GM10847 (cell line): ENCODE measurements around the gene AUTS2.

Experiments
- POLR2A ChIP-seq: IDR thresholded peaks from 2 replicates; pipeline ENCODE4 v1.6.1; 2011; ENCODE audit not compliant: insufficient read length; ENCODE audit errors: extremely low read depth

The AUTS2 gene

DNA sequence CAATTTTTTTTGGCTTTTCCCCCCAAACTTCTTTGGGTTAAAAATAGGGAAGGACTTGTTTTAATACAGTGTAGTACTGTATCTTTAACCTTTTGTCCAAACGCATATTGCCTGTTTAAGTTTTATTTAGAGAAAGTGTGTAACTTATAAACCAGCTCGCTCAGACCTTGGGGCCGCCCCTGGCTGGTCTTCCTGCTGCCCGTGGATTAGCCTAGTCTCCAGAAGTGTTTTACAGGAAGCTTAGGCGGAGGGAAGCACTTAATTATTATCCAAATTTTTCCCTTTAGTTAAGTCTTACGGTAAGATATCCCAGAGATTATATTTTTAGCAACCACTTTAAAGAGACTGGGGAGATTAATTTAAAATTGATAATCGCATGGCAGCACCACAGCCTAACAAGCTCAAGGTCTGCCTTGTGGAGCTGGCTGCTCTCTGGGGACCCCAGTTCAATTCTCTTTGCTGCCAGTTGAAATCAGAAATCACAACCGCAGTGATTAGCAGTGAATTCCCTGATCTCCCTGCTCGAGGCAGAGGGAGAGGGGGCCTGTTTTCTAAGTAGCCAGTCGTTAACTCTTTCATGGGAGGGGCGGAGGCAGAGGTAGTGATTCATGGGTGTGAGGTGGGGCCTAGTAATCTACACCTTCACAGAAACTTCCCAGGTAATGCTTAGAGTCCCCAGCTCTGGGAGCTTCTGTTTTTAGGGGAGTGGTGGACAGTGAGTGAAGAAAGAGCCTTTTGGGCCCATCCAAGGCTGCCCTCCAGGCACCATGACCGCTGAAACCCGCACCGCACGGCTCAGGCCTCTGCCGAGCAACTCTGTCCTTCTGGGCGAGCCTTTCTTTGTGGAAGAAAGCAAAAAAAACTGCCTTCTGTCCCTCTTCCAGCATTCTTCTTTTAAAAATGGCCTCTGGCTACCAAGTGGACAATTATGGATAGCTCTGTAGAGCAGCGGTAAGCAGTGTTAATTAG, 984.9 kb downstream of the AUTS2 start:
- TF ChIP-seq POLR2A: no peak

DNA sequence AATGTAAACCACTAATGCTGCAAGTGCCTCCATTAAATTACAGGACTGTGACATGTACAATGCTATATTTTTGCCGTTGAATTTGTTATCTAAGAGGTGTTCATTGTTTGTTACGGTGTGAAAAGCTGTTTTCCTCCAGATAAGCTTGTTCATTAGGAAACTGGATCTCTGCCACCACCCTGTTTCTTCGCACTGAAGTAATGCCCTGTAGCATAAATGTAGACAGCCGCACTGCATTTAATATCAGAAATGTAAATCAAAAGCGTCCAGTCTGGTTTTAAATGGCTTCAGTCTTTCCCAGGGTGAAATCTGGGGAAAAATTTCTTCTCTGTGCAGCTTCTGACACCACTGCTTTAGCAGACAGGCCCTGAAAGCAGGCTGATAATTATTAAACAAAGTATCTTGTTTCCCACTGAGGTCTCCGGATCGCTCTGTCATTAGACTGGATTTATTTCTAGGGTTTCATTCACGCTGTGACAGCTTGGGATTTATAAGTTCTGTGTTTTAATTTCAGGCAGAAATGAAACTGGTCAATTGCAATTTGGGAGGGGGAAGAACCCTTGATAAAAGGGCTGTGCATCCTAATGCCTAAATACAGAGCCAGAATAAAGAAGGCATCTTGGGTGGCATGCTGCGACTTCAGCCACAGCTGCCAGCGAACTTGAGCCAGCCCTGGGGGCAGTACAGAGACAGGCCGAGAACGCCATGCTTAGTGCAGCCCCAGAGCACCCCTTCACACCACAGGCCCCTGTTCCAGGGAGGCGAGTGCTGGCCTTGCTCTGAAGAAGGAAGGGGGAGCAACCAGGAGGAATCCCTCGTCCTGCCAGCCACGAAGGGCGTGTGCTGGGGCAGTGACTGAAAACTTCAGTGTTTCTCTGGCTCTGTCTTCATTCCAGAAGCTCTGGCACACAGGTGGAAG, 985.9 kb downstream of the AUTS2 start:
- no peak for TF ChIP-seq POLR2A

DNA sequence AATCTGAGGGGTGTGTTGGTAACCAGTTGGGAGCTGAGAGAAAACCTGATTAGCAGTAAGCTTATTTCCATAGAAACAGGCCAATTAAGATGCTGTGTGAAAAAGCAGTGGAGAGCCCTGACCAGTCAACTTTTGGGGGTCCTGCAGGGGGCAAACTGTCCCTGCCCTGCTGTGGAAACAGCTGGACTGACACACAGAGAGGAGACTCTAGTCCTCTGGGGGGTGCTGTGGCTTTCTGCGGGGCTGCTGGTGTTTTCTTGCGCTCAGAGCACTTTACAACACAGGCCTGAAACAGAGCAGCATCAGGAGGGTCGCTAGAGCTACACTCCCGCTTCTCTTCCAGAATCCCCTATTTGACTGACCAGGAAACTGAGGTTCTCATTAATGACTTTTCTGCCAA, 986.8 kb downstream of the AUTS2 start:
- TF ChIP-seq POLR2A: no peak

DNA sequence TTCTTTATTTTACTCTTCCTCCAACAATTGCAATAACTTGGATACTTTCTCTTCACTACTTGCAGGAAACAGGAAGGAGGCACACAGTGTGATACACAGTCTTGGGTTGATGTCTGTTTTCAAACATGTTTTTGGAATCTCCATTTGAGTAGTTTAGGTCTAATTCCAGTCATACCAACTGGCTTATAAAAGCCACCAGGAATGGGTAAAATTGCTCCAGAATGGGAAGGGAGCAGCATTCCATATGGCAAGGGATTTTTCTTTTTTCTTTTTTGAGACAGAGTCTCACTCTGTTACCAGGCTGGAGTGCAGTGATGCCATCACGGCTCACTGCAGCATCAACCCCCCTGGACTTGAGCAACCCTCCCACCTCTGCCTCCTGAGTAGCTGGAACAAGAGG, 988.5 kb downstream of the AUTS2 start:
- TF ChIP-seq POLR2A: no peak

DNA sequence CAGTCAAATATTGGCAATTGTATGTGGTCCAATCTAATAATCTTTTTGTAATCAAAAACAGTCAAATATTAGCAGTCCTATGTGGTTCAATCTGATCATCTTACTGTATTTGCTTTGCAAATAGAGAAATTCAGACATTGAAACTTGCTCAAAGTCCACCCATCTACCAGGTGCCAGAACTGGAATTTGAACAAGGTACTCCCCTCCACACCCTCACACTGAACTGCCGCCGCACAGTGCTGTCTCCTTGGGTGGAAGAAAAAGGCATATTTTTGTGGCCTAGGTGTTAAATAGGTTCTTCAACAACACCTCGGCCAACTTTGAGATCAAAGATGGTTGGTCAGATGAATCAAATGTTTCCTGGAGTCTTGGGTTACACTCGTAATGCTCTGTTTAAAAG, 989.5 kb downstream of the AUTS2 start:
- no peak for TF ChIP-seq POLR2A

DNA sequence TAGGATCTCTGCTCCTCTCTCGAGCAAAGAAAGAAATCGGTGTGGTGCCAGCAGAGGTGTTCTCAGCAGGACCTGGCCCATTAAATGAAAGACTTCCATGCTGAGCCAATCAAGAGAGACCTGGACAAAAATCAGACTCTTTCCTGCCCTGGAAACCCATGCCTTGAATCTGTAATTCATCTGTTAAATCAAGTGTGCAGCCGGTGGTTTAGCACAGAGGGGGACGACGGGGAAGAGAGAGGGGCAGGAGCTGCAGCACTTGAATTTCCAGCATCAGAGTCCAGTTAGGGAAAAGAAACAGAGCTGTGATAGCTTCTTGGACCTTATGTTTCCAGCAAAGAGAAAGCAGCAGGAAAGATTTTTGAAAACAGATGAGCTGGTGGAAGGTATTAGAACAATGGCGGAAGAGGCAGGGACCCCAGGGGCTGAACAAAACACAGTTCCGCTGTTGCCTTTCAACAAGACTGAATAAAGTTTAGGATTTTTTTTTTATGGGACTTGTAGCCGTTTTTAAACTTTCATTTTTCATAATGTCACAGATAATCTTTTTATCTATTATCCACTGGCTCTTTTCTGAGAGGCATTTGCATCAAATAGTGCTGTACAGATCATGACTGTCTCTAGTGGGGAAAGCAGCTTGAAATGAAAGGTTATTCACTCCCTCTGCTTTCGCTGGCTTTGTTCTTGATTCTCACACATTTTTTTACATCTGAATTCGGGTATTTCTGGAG, 990.1 kb downstream of the AUTS2 start:
- no peak for TF ChIP-seq POLR2A

DNA sequence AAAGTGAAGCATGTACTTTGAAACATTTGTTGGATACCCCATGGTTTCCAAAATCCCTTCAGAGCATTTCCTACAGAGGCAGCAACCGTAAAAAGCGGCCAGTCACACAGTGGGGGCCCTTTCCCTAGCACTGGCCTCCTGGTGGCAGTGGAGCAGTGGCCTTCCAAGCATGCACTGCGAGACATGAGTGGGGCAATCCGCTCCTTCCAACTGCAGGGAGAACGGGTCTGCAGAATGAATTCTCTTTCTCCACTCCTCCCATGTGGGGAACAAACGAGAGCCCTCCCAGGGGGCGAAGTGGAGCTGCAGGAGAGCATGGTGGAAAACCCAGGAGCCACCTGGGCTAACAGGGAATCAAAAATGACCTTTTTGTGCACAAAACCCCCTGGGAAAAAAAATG, 990.7 kb downstream of the AUTS2 start:
- no peak for TF ChIP-seq POLR2A

DNA sequence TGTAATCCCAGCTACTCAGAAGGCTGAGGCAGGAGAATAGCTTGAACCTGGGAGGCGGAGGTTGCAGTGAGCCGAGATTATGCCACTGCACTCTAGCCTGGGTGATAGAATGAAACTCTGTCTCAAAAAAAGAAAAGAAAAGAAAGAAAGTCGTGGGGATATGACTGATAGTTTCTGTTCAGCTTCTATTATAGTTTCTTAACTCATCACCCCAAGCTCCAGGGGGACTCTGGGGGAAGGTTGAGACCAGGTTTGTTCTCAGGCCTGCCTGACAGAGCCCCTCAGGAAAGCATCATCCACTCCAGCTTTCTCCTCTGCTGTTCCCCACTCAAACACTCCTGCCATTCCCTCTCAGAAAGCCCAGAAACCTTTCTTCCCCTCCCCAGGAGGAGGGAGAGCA, 991.3 kb downstream of the AUTS2 start:
- no peak for TF ChIP-seq POLR2A

DNA sequence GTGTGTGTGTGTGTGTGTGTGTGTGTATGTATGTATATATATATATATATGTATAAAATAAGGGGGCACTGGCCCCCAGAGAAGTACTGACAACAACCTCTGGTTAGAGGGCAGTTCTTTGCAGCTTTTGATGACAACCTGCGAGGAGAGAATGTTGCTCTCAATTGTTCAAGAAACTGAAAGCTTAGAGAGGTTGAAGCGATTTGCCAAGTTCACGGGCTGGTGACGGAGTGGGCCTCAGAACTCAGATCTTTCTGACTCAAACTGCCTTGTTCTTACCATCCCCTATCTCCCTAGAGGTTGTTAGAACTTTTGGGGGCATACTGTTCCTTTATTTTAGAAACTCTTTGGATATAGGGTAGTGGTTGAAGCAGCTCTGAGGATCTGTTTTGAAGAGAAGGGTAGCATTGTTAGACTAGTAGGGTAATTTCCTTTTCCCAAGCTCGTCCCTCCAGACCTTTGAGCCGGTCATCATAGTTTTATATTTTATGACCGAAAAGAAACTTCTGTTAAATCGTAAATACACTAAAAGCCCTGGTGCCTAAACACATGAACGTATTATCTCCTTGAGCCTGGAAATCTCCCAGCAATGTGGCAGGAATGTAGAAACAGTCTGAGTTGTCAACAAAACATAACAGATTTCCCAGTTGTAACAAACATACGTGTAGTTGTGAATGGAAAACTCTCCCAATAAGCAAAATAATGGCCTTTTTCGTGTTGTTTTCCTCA, 992.0 kb downstream of the AUTS2 start:
- TF ChIP-seq POLR2A: no peak

DNA sequence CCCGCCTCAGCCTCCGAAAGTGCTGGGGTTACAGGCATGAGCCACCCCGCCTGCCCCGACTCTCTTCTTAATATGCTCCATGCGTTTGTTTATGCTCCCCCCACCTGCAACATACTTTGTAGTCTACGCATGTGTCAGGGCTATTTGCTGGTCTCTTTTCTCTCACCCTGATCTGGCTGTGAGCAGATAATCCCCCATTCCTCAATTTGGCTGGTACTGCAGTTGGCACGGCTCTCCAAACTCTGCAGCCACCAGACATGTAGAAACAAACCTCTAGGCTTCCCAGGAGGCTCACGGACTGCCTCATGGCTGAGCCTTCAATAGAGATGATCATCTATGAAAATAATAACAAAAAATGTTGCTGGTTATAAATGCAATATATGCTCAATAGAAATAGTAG, 993.4 kb downstream of the AUTS2 start:
- no peak for TF ChIP-seq POLR2A

DNA sequence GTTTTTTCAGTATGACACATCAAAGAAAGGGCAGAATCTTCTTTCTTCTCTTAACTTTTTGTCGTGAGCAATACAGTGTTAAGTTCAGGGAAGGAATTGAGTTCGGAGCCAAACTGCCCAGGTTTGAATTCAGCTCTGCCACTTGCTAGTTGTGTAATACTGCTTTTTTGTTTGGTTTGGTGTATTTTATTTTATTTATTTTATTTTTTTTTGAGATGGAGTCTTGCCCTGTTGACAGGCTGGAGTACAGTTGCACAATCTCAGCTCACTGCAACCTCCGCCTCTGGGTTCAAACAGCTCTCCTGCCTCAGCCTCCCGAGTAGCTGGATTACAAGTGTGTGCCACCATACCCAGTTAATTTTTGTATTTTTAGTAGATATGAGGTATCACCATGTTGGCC, 993.9 kb downstream of the AUTS2 start:
- TF ChIP-seq POLR2A: no peak

DNA sequence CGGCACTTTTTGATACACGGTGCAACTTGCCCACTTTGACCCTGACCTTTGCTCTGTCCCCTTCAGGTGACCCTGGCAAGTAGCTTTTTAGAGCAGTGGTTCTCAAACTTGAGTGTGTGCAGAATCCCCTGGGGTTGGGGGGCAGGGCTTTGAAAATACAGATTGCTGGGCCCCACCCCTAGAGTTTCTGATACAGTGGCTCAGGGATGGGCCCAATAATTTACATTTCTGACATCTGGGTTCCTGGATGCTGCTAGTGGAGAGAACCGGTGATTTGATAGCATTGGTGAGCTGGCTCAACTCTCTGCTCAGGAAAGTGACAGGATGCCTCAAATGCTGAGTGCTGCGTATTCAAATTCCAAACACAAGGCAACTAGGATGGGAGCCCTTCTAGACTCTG, 995.9 kb downstream of the AUTS2 start:
- no peak for TF ChIP-seq POLR2A

DNA sequence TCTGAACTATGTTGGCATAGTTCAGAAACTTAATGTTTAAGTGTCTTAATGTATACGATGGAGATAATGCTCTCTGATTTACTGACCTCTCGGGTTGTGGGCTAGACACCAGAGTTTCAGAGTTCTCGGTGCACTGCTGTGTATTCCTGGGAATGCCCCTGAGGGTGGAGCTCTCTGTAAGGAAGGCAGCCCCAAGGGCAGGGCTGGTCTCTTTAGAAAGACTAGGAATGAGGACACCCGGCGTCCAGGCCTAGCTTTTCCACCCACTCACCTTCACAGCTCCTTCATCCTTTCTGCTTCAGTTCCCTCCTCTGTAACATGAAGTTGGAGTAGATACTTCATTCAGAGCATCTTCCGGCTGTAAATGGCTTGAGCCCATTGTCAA, 997.1 kb downstream of the AUTS2 start:
- no peak for TF ChIP-seq POLR2A

DNA sequence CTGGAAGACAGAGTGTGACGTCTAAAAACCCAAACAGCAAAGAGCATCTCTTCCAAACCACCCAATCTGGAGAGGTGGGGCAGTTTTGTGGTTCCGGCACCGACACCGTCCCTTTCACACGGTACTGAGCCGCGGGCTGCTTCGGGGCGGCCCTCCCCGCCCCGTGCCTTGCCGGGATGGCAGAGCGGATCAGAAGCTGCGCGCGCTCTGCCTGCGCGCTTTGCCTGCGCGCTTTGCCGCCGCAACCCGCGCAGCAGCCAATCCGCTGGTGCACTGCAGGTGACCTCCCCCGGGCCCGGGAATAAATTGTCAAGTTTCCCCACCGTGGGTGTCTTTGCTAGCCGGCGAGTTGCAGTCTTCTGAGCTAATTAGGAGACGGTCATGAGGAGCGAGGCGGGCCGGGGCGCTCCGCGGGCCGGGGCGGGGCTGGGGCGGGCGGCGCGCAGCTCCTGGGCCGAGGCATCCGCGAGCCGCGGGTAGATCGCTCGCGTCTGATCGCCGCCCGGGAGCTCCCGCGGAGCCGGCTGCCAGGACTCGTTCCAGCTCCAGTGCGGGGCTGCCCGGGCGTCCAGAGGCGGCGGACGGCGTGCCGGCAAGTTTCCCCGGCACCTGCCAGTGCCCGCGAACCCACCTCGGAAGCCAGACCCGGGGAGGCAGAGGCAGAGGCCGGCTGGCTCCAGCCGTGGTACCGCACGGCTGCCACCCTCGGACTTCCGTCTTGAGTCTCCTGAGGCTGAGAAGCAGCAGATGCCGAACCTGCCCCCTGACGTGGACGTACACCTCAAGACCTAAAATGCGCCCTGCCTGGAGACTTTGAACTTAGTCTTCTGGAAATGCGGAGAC, 997.7 kb downstream of the AUTS2 start:
- TF ChIP-seq POLR2A: no peak
